Measurements from ENCODE around the gene RAB27B. TPM values are rescaled to one million over a fixed set of nuclear protein-coding genes. Genes with fewer than 3 reads are reported as not detected.
"Not testable (repeated sequence)": the region's sequence is repeated elsewhere in the genome, so short reads cannot be mapped to it uniquely, and the experiment has no call there.

The RAB27B gene
- total and polyA plus RNA-seq, 2 experiments from 2014 or later: 4.5 to 13.1 TPM

DNA sequence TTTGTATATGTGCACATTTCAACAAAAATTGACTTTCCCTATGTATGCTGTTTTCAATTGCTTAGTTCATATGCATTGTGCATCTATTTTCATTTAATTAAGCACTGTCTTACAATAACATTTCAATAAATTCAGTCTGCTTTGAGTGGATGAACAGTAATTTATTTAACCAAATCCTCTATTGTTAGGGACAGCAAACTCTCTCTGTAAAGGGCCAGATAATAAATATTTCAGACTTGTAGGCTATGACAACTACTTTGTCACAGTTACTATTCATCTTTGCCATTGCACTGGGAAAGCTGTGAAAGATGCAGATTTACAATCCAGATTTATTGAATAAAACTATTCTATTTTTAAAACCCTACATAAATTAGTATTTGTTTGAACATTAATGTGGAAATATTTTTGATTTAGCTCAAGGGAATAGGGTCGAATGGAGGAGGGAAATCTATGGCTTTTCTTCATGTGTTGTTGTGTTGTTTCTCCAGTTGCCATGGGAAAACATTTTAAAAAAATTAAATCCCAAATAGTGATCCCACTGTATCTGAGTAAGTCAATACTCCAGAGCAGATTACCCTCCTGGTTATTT is 14.2 kb upstream of the RAB27B start:
- H3K27me3 ChIP-seq: no peaks in the 10 kb centered on the region
- no peak overlapping the region for H3K4me3 ChIP-seq
- WGBS (ENCODE audit: low lambda C conversion rate, missing lambda C conversion rate): 78% methylated on average over 1 of the region's 1 CpG
- H3K4me2 ChIP-seq: no peak overlapping the region
- H3K9me2 ChIP-seq (replicated peaks; ENCODE audit: insufficient read depth): no peaks in the 10 kb centered on the region
- no peaks in the 10 kb centered on the region for H3K36me3 ChIP-seq (replicated peaks; ENCODE audit: insufficient read depth, low read depth)
- H2AFZ ChIP-seq: no peak overlapping the region
- no peaks in the 10 kb centered on the region for H3K9me3 ChIP-seq (ENCODE audit: low read depth)
- no peaks in the 10 kb centered on the region for H3K79me2 ChIP-seq
- TF ChIP-seq EZH2phosphoT487 (IDR thresholded peaks at IDR 0.05; ENCODE audit: low read depth, severe bottlenecking, unreplicated experiment): no peak
- TF ChIP-seq, protein P1, sequence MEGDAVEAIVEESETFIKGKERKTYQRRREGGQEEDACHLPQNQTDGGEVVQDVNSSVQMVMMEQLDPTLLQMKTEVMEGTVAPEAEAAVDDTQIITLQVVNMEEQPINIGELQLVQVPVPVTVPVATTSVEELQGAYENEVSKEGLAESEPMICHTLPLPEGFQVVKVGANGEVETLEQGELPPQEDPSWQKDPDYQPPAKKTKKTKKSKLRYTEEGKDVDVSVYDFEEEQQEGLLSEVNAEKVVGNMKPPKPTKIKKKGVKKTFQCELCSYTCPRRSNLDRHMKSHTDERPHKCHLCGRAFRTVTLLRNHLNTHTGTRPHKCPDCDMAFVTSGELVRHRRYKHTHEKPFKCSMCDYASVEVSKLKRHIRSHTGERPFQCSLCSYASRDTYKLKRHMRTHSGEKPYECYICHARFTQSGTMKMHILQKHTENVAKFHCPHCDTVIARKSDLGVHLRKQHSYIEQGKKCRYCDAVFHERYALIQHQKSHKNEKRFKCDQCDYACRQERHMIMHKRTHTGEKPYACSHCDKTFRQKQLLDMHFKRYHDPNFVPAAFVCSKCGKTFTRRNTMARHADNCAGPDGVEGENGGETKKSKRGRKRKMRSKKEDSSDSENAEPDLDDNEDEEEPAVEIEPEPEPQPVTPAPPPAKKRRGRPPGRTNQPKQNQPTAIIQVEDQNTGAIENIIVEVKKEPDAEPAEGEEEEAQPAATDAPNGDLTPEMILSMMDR (IDR thresholded peaks at IDR 0.05; ENCODE audit: poor library complexity): no peak
- no peak for TF ChIP-seq EZH2 (IDR thresholded peaks at IDR 0.05; ENCODE audit: borderline replicate concordance)
- DNase-seq (ENCODE audit: low spot score): no peak
- H3K27ac ChIP-seq: no peak overlapping the region
- H3K4me1 ChIP-seq (ENCODE audit: insufficient read depth): no peaks in the 10 kb centered on the region
- no peaks in the 10 kb centered on the region for H4K20me1 ChIP-seq (ENCODE audit: insufficient read depth, poor library complexity, severe bottlenecking)

DNA sequence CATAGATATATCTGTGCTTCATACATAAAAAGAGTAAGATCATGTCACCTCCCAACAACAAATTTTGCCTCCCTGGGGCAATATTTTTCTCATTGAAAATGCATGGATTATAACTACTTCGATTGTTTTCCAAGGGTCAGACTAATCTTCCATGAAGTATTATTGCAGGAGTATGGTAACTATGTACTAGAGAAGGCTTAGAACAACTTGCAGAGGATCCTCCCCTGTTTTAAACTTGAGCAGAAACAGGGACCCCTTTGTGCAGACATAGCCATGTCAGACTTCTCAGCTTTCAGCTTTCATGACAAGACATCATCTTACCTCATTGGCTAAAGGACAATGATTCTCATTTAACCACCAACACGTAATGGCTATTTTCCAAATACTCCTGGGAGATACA is 13.2 kb upstream of the RAB27B start:
- H3K9me2 ChIP-seq (replicated peaks; ENCODE audit: insufficient read depth): no peaks in the 10 kb centered on the region
- no peak overlapping the region for H3K4me2 ChIP-seq
- no peaks in the 10 kb centered on the region for H3K4me1 ChIP-seq (ENCODE audit: insufficient read depth)
- H3K4me3 ChIP-seq: no peak overlapping the region
- DNase-seq (ENCODE audit: low spot score): no peak
- H3K79me2 ChIP-seq: no peaks in the 10 kb centered on the region
- H4K20me1 ChIP-seq (ENCODE audit: insufficient read depth, poor library complexity, severe bottlenecking): no peaks in the 10 kb centered on the region
- H3K27me3 ChIP-seq: no peaks in the 10 kb centered on the region
- no peak overlapping the region for H2AFZ ChIP-seq
- TF ChIP-seq EZH2phosphoT487 (IDR thresholded peaks at IDR 0.05; ENCODE audit: low read depth, severe bottlenecking, unreplicated experiment): no peak
- TF ChIP-seq, protein P1 (IDR thresholded peaks at IDR 0.05; ENCODE audit: poor library complexity): no peak
- TF ChIP-seq EZH2 (IDR thresholded peaks at IDR 0.05; ENCODE audit: borderline replicate concordance): no peak
- WGBS (ENCODE audit: low lambda C conversion rate, missing lambda C conversion rate): 85% methylated on average over 2 of the region's 2 CpGs
- H3K36me3 ChIP-seq (replicated peaks; ENCODE audit: insufficient read depth, low read depth): no peaks in the 10 kb centered on the region
- no peaks in the 10 kb centered on the region for H3K9me3 ChIP-seq (ENCODE audit: low read depth)
- H3K27ac ChIP-seq: no peak overlapping the region

DNA sequence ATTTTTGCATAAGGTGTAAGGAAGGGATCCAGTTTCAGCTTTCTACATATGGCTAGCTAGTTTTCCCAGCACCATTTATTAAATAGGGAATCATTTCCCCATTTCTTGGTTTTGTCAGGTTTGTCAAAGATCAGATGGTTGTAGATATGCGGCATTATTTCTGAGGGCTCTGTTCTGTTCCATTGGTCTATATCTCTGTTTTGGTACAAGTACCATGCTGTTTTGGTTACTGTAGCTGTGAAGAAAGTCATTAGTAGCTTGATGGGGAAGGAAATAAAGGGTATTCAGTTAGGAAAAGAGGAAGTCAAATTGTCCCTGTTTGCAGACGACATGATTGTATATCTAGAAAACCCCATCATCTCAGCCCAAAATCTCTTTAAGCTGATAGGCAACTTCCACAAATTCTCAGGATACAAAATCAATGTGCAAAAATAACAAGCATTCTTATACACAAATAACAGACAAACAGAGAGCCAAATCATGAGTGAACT is 7.4 kb upstream of the RAB27B start:
- not testable (repeated sequence) for H3K79me2 ChIP-seq; DNase-seq (ENCODE audit: low spot score); H3K4me2 ChIP-seq; H3K9me3 ChIP-seq (ENCODE audit: low read depth); H4K20me1 ChIP-seq (ENCODE audit: insufficient read depth, poor library complexity, severe bottlenecking); H3K27me3 ChIP-seq; H3K36me3 ChIP-seq (replicated peaks; ENCODE audit: insufficient read depth, low read depth); H3K4me3 ChIP-seq; H2AFZ ChIP-seq; H3K4me1 ChIP-seq (ENCODE audit: insufficient read depth); H3K27ac ChIP-seq; H3K9me2 ChIP-seq (replicated peaks; ENCODE audit: insufficient read depth)
- 92% methylated on average over 2 of the region's 2 CpGs for WGBS (ENCODE audit: low lambda C conversion rate, missing lambda C conversion rate)

DNA sequence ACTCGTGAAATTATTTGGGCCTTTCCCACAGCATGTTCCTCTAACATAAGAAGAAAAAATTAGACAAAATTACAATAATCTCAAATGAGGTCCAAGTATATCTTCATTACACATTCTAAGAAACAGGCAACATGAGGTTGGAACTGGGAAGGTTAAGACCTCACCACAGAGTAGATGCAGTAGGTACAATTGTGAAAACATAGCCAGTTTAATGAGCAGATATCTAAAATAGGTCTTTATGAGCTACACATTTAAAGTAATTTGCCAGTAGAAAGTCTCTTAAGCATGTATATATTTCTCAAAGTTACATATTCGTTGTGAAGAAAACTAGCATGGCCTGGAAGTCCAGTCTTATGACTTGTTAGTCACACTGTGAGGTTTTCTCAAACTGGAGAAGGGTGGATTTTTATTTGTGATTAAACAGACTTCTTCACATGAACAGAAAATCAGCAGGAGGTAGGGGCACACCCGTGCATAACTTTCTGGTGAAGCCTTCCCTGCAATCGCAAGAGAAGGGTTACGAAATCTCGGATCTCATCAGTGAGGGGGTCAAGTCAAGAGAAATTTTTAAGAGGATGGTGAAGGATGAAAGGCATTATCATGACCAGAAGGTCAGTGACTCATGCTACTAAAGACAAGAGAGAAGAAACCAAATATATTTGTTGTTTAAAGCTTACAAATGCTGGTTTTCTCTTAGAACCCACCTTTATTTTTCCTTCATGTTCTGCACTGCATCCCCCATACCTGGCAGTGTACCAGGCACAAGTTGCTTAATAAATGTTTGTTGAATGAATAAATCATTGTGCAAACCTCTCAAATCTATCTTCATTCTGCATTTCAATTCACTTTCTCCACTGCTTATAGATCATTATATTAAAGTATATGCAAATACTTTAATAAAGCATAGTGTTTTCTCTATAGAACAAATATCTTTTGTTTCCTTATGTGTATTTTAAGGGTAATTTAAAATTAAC is 5.1 kb upstream of the RAB27B start:
- Histone ChIP-seq H3K4me2 (no peak overlapping the region), H3K4me3 (no peak overlapping the region), H3K27ac (peak overlapping the region; percentile 48), H2AFZ (no peak overlapping the region), H3K27me3 (no peaks in the 10 kb centered on the region), H3K9me2 (replicated peaks; ENCODE audit: insufficient read depth) (no peaks in the 10 kb centered on the region), H3K36me3 (replicated peaks; ENCODE audit: insufficient read depth, low read depth) (no peaks in the 10 kb centered on the region), H3K4me1 (ENCODE audit: insufficient read depth) (no peaks in the 10 kb centered on the region), H4K20me1 (ENCODE audit: insufficient read depth, poor library complexity, severe bottlenecking) (no peaks in the 10 kb centered on the region), H3K79me2 (no peaks in the 10 kb centered on the region), H3K9me3 (ENCODE audit: low read depth) (no peaks in the 10 kb centered on the region)
- WGBS (ENCODE audit: low lambda C conversion rate, missing lambda C conversion rate): 65% methylated on average over 6 of the region's 6 CpGs
- peak; percentile 11 for DNase-seq (ENCODE audit: low spot score)
- TF ChIP-seq EZH2phosphoT487 (IDR thresholded peaks at IDR 0.05; ENCODE audit: low read depth, severe bottlenecking, unreplicated experiment): no peak
- TF ChIP-seq EZH2 (IDR thresholded peaks at IDR 0.05; ENCODE audit: borderline replicate concordance): no peak
- TF ChIP-seq, protein P1 (IDR thresholded peaks at IDR 0.05; ENCODE audit: poor library complexity): no peak
